Endothelial cell of umbilical vein (primary cell): ENCODE results near the gene KDM3A.

ENCODE experiments used
- CTCF ChIP-seq, 2 donors: IDR thresholded peaks; 1 replicate in 1 of 2; 2 replicates in 1 of 2; pipeline ENCODE4 v1.5.1; 2011; ENCODE audit warnings: low read length in 2 of 2, mild to moderate bottlenecking in 2 of 2, moderate library complexity in 2 of 2, control low read depth in 1 of 2, inconsistent platforms in 1 of 2, low read depth in 1 of 2; ENCODE audit not compliant: insufficient read depth in 1 of 2; ENCODE audit errors: extremely low read depth in 1 of 2
- JUN ChIP-seq: IDR thresholded peaks from 2 replicates; pipeline ENCODE4 v1.6.1; 2011; ENCODE audit warnings: borderline replicate concordance, low read depth; ENCODE audit not compliant: insufficient read length, insufficient read depth
- POLR2A ChIP-seq: IDR thresholded peaks from 2 replicates; pipeline ENCODE4 v1.6.1; 2012; ENCODE audit warnings: low read depth, mild to moderate bottlenecking, control low read depth, low read length
- TF ChIP-seq, protein P1 (sequence below): IDR thresholded peaks from 2 replicates; pipeline ENCODE4 v1.6.1; 2011; ENCODE audit not compliant: insufficient read depth, insufficient read length

GRCh38 chr2:86513948-86514660 lies 72.9 kb downstream of the KDM3A start:
- TF ChIP-seq JUN = no peak
- TF ChIP-seq CTCF (IDR thresholded peaks at IDR 0.05; ENCODE audit: extremely low read depth in 1 of 2, insufficient read depth in 1 of 2, low read depth in 1 of 2, low read length in 2 of 2) = no peak
- no peak for TF ChIP-seq POLR2A
- TF ChIP-seq, protein P1, sequence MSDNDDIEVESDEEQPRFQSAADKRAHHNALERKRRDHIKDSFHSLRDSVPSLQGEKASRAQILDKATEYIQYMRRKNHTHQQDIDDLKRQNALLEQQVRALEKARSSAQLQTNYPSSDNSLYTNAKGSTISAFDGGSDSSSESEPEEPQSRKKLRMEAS = no peak
